ENCODE results near the gene SIRPD. TPM values are rescaled to one million over a fixed set of nuclear protein-coding genes. Genes with fewer than 3 reads are reported as not detected.

Gene SIRPD
- total RNA-seq, 1 donor from 2014 or later, result 0.42 TPM

GRCh38 chr20:1538655-1539054 is 18.9 kb downstream of the SIRPD start:
- no peak for DNase-seq (ENCODE audit: low spot score)

GRCh38 chr20:1537731-1538058 is 19.8 kb downstream of the SIRPD start:
- no peak for DNase-seq (ENCODE audit: low spot score)

- DNase-seq (ENCODE audit: low spot score), result no peak
Measured at GRCh38 chr20:1536893-1537730, 20.4 kb downstream of the SIRPD start.

GRCh38 chr20:1535420-1536175 is 21.9 kb downstream of the SIRPD start:
- no peak for DNase-seq (ENCODE audit: low spot score)

GRCh38 chr20:1534526-1534925 is 23.0 kb downstream of the SIRPD start:
- no peak for DNase-seq (ENCODE audit: low spot score)

GRCh38 chr20:1533059-1533458 is 24.4 kb downstream of the SIRPD start:
- no peak for DNase-seq (ENCODE audit: low spot score)

- no peak for DNase-seq (ENCODE audit: low spot score)
Measured at GRCh38 chr20:1528811-1529210, 28.7 kb downstream of the SIRPD start.

GRCh38 chr20:1527923-1528322 is 29.6 kb downstream of the SIRPD start:
- DNase-seq (ENCODE audit: low spot score), result no peak

- no peak for DNase-seq (ENCODE audit: low spot score)
Measured at GRCh38 chr20:1526896-1527295, 30.6 kb downstream of the SIRPD start.

- DNase-seq (ENCODE audit: low spot score), result no peak
Measured at GRCh38 chr20:1526310-1526709, 31.2 kb downstream of the SIRPD start.

- no peak for DNase-seq (ENCODE audit: low spot score)
Measured at GRCh38 chr20:1524004-1524403, 33.5 kb downstream of the SIRPD start.

- DNase-seq (ENCODE audit: low spot score), result no peak
Measured at GRCh38 chr20:1517010-1517409, 40.5 kb downstream of the SIRPD start.

- no peak for DNase-seq (ENCODE audit: low spot score)
Measured at GRCh38 chr20:1513801-1514200, 43.7 kb downstream of the SIRPD start.

- no peak for DNase-seq (ENCODE audit: low spot score)
Measured at GRCh38 chr20:1509237-1509636, 48.3 kb downstream of the SIRPD start.

- DNase-seq (ENCODE audit: low spot score), result no peak
Measured at GRCh38 chr20:1508574-1508973, 48.9 kb downstream of the SIRPD start.

GRCh38 chr20:1507276-1507675 is 50.2 kb downstream of the SIRPD start:
- no peak for DNase-seq (ENCODE audit: low spot score)

- DNase-seq (ENCODE audit: low spot score), result no peak
Measured at GRCh38 chr20:1505871-1506270, 51.6 kb downstream of the SIRPD start.

- no peak for DNase-seq (ENCODE audit: low spot score)
Measured at GRCh38 chr20:1505361-1505760, 52.1 kb downstream of the SIRPD start.

- DNase-seq (ENCODE audit: low spot score), result no peak
Measured at GRCh38 chr20:1503564-1504227, 53.8 kb downstream of the SIRPD start.

GRCh38 chr20:1500496-1500895 is 57.0 kb downstream of the SIRPD start:
- DNase-seq (ENCODE audit: low spot score), result no peak

- no peak for DNase-seq (ENCODE audit: low spot score)
Measured at GRCh38 chr20:1499528-1500420, 57.7 kb downstream of the SIRPD start.
